ENCODE measurements around the gene PIEZO1. TPM values are rescaled to one million over a fixed set of nuclear protein-coding genes. Genes with fewer than 3 reads are reported as not detected.

Gene PIEZO1
- total and polyA plus RNA-seq, 2 donors (not counting 1 experiment from before 2014, with no cell fraction given), result 94.5 to 313 TPM

GRCh38 chr16:88667461-88667860 lies 117.6 kb downstream of the PIEZO1 start:
- Histone ChIP-seq H4K20me1 (ENCODE audit: control insufficient read depth, extremely low read depth, insufficient read depth, low read length) (no peaks in the 10 kb centered on the region), H2AFZ (ENCODE audit: low read length) (no peak overlapping the region), H3K79me2 (ENCODE audit: control insufficient read depth, insufficient read depth, low read length) (peaks cover 3% of the 10 kb centered on the region), H3K36me3 (ENCODE audit: control insufficient read depth, insufficient read depth, low read length) (peaks cover 2% of the 10 kb centered on the region), H3K4me3 (replicated peaks in 1 of 4; ENCODE audit: control extremely low read depth in 1 of 4, insufficient read depth in 1 of 4, low read depth in 3 of 4, low read length in 4 of 4) (no peak overlapping the region), H3K27ac (ENCODE audit: insufficient read depth, low read length) (no peak overlapping the region), H3K27me3 (ENCODE audit: control insufficient read depth, insufficient read depth, low read length) (no peaks in the 10 kb centered on the region), H3K9me3 (ENCODE audit: control insufficient read depth, insufficient read depth, low read depth, low read length) (no peaks in the 10 kb centered on the region), H3K4me1 (ENCODE audit: control insufficient read depth, extremely low read depth, insufficient read depth, low read length) (no peaks in the 10 kb centered on the region), H3K9ac (ENCODE audit: insufficient read depth, low read length) (no peak overlapping the region), H3K4me2 (ENCODE audit: extremely low read depth, insufficient read depth, low read length) (no peak overlapping the region)
- no peak for DNase-seq (ENCODE audit: low read depth in 2 of 2)
- TF ChIP-seq EZH2 (IDR thresholded peaks at IDR 0.05; ENCODE audit: low read length, missing control alignments), result no peak
- no peak for TF ChIP-seq CTCF (conservative IDR thresholded peaks at IDR 0.05 in 1 of 2, IDR thresholded peaks at IDR 0.05 in 1 of 2; ENCODE audit: low read depth in 1 of 2, low read length in 2 of 2)

GRCh38 chr16:88665570-88665969 lies 119.5 kb downstream of the PIEZO1 start:
- H3K4me2 ChIP-seq (ENCODE audit: extremely low read depth, insufficient read depth, low read length), result no peak overlapping the region
- no peak for TF ChIP-seq CTCF (conservative IDR thresholded peaks at IDR 0.05 in 1 of 2, IDR thresholded peaks at IDR 0.05 in 1 of 2; ENCODE audit: low read depth in 1 of 2, low read length in 2 of 2)
- no peak for TF ChIP-seq EZH2 (IDR thresholded peaks at IDR 0.05; ENCODE audit: low read length, missing control alignments)
- no peak for DNase-seq (ENCODE audit: low read depth in 2 of 2)
- no peak overlapping the region for H3K27ac ChIP-seq (ENCODE audit: insufficient read depth, low read length)
- H3K9me3 ChIP-seq (ENCODE audit: control insufficient read depth, insufficient read depth, low read depth, low read length), result no peaks in the 10 kb centered on the region
- H2AFZ ChIP-seq (ENCODE audit: low read length), result no peak overlapping the region
- H4K20me1 ChIP-seq (ENCODE audit: control insufficient read depth, extremely low read depth, insufficient read depth, low read length), result no peaks in the 10 kb centered on the region
- no peak overlapping the region for H3K4me3 ChIP-seq (replicated peaks in 1 of 4; ENCODE audit: control extremely low read depth in 1 of 4, insufficient read depth in 1 of 4, low read depth in 3 of 4, low read length in 4 of 4)
- no peak overlapping the region for H3K9ac ChIP-seq (ENCODE audit: insufficient read depth, low read length)
- H3K4me1 ChIP-seq (ENCODE audit: control insufficient read depth, extremely low read depth, insufficient read depth, low read length), result no peaks in the 10 kb centered on the region
- H3K27me3 ChIP-seq (ENCODE audit: control insufficient read depth, insufficient read depth, low read length), result no peaks in the 10 kb centered on the region
- H3K36me3 ChIP-seq (ENCODE audit: control insufficient read depth, insufficient read depth, low read length), result no peaks in the 10 kb centered on the region
- H3K79me2 ChIP-seq (ENCODE audit: control insufficient read depth, insufficient read depth, low read length), result peaks cover 18% of the 10 kb centered on the region

Other genes with a start within 250 kb of the PIEZO1 start
- 7.9 and 10.5 TPM in 2 replicates for gene ZC3H18, start 214.8 kb downstream of the PIEZO1 start, total RNA-seq
- gene ZC3H18, start 214.8 kb downstream of the PIEZO1 start, polyA plus RNA-seq, result 9.4 and 17.4 TPM in 2 replicates
- not detected in 2 replicates for gene IL17C, start 146.6 kb downstream of the PIEZO1 start, total RNA-seq
- gene IL17C, start 146.6 kb downstream of the PIEZO1 start, polyA plus RNA-seq, result not detected in 2 replicates
- gene CYBA, start 134.2 kb downstream of the PIEZO1 start, total RNA-seq, result 124 and 130 TPM in 2 replicates
- 30.8 and 74.7 TPM in 2 replicates for gene CYBA, start 134.2 kb downstream of the PIEZO1 start, polyA plus RNA-seq
- 60.1 and 204 TPM in 2 replicates for gene MVD, start 122.1 kb downstream of the PIEZO1 start, total RNA-seq
- gene MVD, start 122.1 kb downstream of the PIEZO1 start, polyA plus RNA-seq, result 35.9 and 43.4 TPM in 2 replicates
- gene SNAI3, start 98.7 kb downstream of the PIEZO1 start, total RNA-seq, result under 0.01 and 0.17 TPM in 2 replicates
- 0.03 TPM in 1 of 2 replicates, not detected in the other for gene SNAI3, start 98.7 kb downstream of the PIEZO1 start, polyA plus RNA-seq
- gene RNF166, start 78.8 kb downstream of the PIEZO1 start, total RNA-seq, result 9.7 and 13.6 TPM in 2 replicates
- gene RNF166, start 78.8 kb downstream of the PIEZO1 start, polyA plus RNA-seq, result 6.6 and 8.2 TPM in 2 replicates
- 11.9 and 13.4 TPM in 2 replicates for gene CTU2, start 78.7 kb downstream of the PIEZO1 start, total RNA-seq
- gene CTU2, start 78.7 kb downstream of the PIEZO1 start, polyA plus RNA-seq, result 7.6 and 8.1 TPM in 2 replicates
- 0.77 and 3.6 TPM in 2 replicates for gene CDT1, start 18.6 kb upstream of the PIEZO1 start, total RNA-seq
- 1.3 and 4.5 TPM in 2 replicates for gene CDT1, start 18.6 kb upstream of the PIEZO1 start, polyA plus RNA-seq
- 50.3 and 95.6 TPM in 2 replicates for gene APRT, start 26.7 kb upstream of the PIEZO1 start, total RNA-seq
- 39.2 and 57.6 TPM in 2 replicates for gene APRT, start 26.7 kb upstream of the PIEZO1 start, polyA plus RNA-seq
- 20.8 and 29.6 TPM in 2 replicates for gene GALNS, start 71.7 kb upstream of the PIEZO1 start, total RNA-seq
- gene GALNS, start 71.7 kb upstream of the PIEZO1 start, polyA plus RNA-seq, result 8.6 and 10.6 TPM in 2 replicates
- 46.5 and 47.7 TPM in 2 replicates for gene TRAPPC2L, start 71.9 kb upstream of the PIEZO1 start, total RNA-seq
- 63.7 and 78.6 TPM in 2 replicates for gene TRAPPC2L, start 71.9 kb upstream of the PIEZO1 start, polyA plus RNA-seq
- not detected in 2 replicates for gene PABPN1L, start 81.4 kb upstream of the PIEZO1 start, total RNA-seq
- not detected in 2 replicates for gene PABPN1L, start 81.4 kb upstream of the PIEZO1 start, polyA plus RNA-seq
- gene CBFA2T3, start 192.0 kb upstream of the PIEZO1 start, total RNA-seq, result under 0.01 TPM in 2 replicates
- 0.05 TPM in 1 of 2 replicates, not detected in the other for gene CBFA2T3, start 192.0 kb upstream of the PIEZO1 start, polyA plus RNA-seq

Data from fibroblast of lung (primary cell).